SK-N-SH treated with all-trans-retinoic acid at 6 μM for 48 hours (cell line): ENCODE data around the gene CHN1.

Source experiments
- ARNTL ChIP-seq: fragments of 450-650 bp; formaldehyde crosslinking; IDR thresholded peaks from 2 replicates; pipeline ENCODE4 v1.5.0; 2020; ENCODE audit warnings: low read depth, mild to moderate bottlenecking, moderate library complexity, borderline replicate concordance
- OSR1 ChIP-seq: fragments of 250-450 bp; sonication (Bioruptor Pico); IDR thresholded peaks from 2 replicates; pipeline ENCODE4 v1.8.0; 2022; ENCODE audit warnings: moderate library complexity, mild to moderate bottlenecking, inconsistent platforms
- RARB ChIP-seq: fragments of 250-450 bp; sonication (Bioruptor Pico); IDR thresholded peaks from 2 replicates; pipeline ENCODE4 v1.8.0; 2021; ENCODE audit warnings: mild to moderate bottlenecking, moderate library complexity
- SNAI2 ChIP-seq: fragments of 250-450 bp; sonication (Bioruptor Pico); IDR thresholded peaks from 2 replicates; pipeline ENCODE4 v1.5.0; 2020; ENCODE audit warnings: mild to moderate bottlenecking, moderate library complexity
- TCF4 ChIP-seq: fragments of 250-450 bp; sonication (Bioruptor Pico); IDR thresholded peaks from 2 replicates; pipeline ENCODE4 v1.8.0; 2021; ENCODE audit warnings: mild to moderate bottlenecking, moderate library complexity, borderline replicate concordance
- TOX ChIP-seq: fragments of 250-450 bp; sonication (Bioruptor Pico); IDR thresholded peaks from 2 replicates; pipeline ENCODE4 v1.8.0; 2021; ENCODE audit warnings: mild to moderate bottlenecking, moderate library complexity, borderline replicate concordance
- ZFP3 ChIP-seq: fragments of 250-450 bp; sonication (Bioruptor Pico); IDR thresholded peaks from 2 replicates; pipeline ENCODE4 v1.5.0; 2020; ENCODE audit warnings: mild to moderate bottlenecking, moderate library complexity
- ZFP30 ChIP-seq: fragments of 450-650 bp; formaldehyde crosslinking; IDR thresholded peaks from 2 replicates; pipeline ENCODE4 v1.5.0; 2022; ENCODE audit warnings: mild to moderate bottlenecking, moderate library complexity
- ZNF8 ChIP-seq: fragments of 450-650 bp; formaldehyde crosslinking; IDR thresholded peaks from 2 replicates; pipeline ENCODE4 v1.5.0; 2020; ENCODE audit warnings: mild to moderate bottlenecking, moderate library complexity
- TF ChIP-seq, protein P1 (sequence below): fragments of 250-450 bp; sonication (Bioruptor Pico); IDR thresholded peaks from 2 replicates; pipeline ENCODE4 v1.8.0; 2020; ENCODE audit warnings: mild to moderate bottlenecking, moderate library complexity, borderline replicate concordance
- TF ChIP-seq, protein P2 (sequence below): fragments of 250-450 bp; sonication (Bioruptor Pico); IDR thresholded peaks from 2 replicates; pipeline ENCODE4 v1.8.0; 2021; ENCODE audit warnings: low read depth, mild to moderate bottlenecking, moderate library complexity, borderline replicate concordance

DNA sequence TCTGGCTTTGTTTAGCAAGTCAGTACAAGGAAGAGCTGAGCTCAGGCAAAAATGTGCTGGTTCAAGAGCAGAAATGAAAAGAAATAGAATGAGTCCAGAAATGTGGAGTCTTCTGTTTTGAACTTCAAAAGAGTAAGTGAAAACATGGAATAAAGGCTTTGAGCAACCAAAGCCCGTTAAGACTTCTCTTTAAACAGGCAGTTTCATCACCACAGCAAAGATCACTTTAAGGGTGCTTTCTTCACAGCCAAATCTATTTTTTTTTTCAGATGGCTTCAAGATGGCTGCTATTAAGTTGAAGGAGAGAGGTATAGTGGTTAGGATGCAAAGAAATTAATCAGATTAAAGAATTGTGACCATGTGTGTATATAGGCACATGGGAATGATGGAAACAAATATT, 238.9 kb downstream of the CHN1 start:
- no peak for TF ChIP-seq TCF4 (CRISPR knock-in tag)
- TF ChIP-seq, protein P1, sequence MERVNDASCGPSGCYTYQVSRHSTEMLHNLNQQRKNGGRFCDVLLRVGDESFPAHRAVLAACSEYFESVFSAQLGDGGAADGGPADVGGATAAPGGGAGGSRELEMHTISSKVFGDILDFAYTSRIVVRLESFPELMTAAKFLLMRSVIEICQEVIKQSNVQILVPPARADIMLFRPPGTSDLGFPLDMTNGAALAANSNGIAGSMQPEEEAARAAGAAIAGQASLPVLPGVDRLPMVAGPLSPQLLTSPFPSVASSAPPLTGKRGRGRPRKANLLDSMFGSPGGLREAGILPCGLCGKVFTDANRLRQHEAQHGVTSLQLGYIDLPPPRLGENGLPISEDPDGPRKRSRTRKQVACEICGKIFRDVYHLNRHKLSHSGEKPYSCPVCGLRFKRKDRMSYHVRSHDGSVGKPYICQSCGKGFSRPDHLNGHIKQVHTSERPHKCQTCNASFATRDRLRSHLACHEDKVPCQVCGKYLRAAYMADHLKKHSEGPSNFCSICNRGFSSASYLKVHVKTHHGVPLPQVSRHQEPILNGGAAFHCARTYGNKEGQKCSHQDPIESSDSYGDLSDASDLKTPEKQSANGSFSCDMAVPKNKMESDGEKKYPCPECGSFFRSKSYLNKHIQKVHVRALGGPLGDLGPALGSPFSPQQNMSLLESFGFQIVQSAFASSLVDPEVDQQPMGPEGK: no peak
- no peak for TF ChIP-seq SNAI2 (CRISPR knock-in tag)
- no peak for TF ChIP-seq OSR1 (CRISPR knock-in tag)
- no peak for TF ChIP-seq RARB (CRISPR knock-in tag)
- TF ChIP-seq, protein P2, sequence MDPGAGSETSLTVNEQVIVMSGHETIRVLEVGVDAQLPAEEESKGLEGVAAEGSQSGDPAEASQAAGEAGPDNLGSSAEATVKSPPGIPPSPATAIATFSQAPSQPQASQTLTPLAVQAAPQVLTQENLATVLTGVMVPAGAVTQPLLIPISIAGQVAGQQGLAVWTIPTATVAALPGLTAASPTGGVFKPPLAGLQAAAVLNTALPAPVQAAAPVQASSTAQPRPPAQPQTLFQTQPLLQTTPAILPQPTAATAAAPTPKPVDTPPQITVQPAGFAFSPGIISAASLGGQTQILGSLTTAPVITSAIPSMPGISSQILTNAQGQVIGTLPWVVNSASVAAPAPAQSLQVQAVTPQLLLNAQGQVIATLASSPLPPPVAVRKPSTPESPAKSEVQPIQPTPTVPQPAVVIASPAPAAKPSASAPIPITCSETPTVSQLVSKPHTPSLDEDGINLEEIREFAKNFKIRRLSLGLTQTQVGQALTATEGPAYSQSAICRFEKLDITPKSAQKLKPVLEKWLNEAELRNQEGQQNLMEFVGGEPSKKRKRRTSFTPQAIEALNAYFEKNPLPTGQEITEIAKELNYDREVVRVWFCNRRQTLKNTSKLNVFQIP (CRISPR knock-in tag): no peak
- TF ChIP-seq ZNF8 (CRISPR knock-in tag): no peak
- TF ChIP-seq ZFP3: no peak
- TF ChIP-seq ZFP30: no peak
- no peak for TF ChIP-seq ARNTL
- no peak for TF ChIP-seq TOX
